Esophagus squamous epithelium (tissue), 5 donors: ENCODE measurements around the gene KIF1C. TPM values are rescaled to one million over a fixed set of nuclear protein-coding genes. Genes with fewer than 3 reads are reported as not detected.
"Not testable (repeated sequence)": the region's sequence is repeated elsewhere in the genome, so short reads cannot be mapped to it uniquely, and the experiment has no call there.

Experiments
- DNase-seq: peaks from one replicate; lab custom pipeline; 2025; lab: John Stamatoyannopoulos, UW
- H3K27ac ChIP-seq, 4 donors: fragments of 200-600 bp; sonication (generic); one replicate each; pipeline ENCODE4 v1.5.1; 2016 to 2019; ENCODE audit warnings: mild to moderate bottlenecking in 1 of 4
- H3K27me3 ChIP-seq, 4 donors: fragments of 200-600 bp; sonication (generic); 1 replicate in 3 of 4; 2 replicates in 1 of 4; pipeline versions ENCODE4 v1.5.1 to v1.6.0; 2017 to 2021; ENCODE audit warnings: antibody characterized with exemption in 1 of 4
- H3K36me3 ChIP-seq, 3 donors: fragments of 200-600 bp; sonication (generic); one replicate each; pipeline ENCODE4 v1.5.1; 2016 to 2019
- H3K4me1 ChIP-seq, 3 donors: fragments of 200-600 bp; sonication (generic); one replicate each; pipeline ENCODE4 v1.5.1; 2017 to 2019
- H3K4me3 ChIP-seq, 4 donors: fragments of 200-600 bp; sonication (generic); 1 replicate in 3 of 4; 2 replicates in 1 of 4; pipeline ENCODE4 v1.5.1; 2016 to 2019; ENCODE audit warnings: mild to moderate bottlenecking in 2 of 4, moderate library complexity in 1 of 4
- H3K9me3 ChIP-seq, 3 donors: fragments of 200-600 bp; sonication (generic); one replicate each; pipeline ENCODE4 v1.5.1; 2016 to 2019
- CTCF ChIP-seq, 6 experiments: fragments of 450-650 bp in 4 of 6; fragments of 200-600 bp in 2 of 6; sonication (generic) in 2 of 6; IDR thresholded peaks; one replicate each; pipeline ENCODE4 v1.5.1; 2016 to 2019; ENCODE audit warnings: antibody characterized with exemption in 6 of 6, mild to moderate bottlenecking in 4 of 6, moderate library complexity in 4 of 6
- POLR2A ChIP-seq, 4 donors: fragments of 450-650 bp; IDR thresholded peaks; one replicate each; pipeline ENCODE4 v1.6.1; 2017; ENCODE audit warnings: antibody characterized with exemption in 4 of 4, mild to moderate bottlenecking in 4 of 4, moderate library complexity in 3 of 4
- WGBS, 2 donors: methylation state at CpG; one replicate each; pipeline ENCODE4 v1.1.5; 2018; 5-methylcytosine and 5-hydroxymethylcytosine counted together
- intact Hi-C: fragments of 100-400 bp; cut with DNase I; formaldehyde crosslinking; loops from one replicate; pipeline ENCODE4 v1.15.0; 2022
- total RNA-seq, 4 donors: library from RNA; depleted of rRNA; stranded (reverse); fragments of >200 nt; gene quantifications; one replicate each; pipeline ENCODE4 v1.1.0, GENCODE V29; 2016
- donor health status: DM: yes; HTN: yes; CAD: no.

The KIF1C gene
- total RNA-seq, 4 donors from 2014 or later = 66.9 to 93.3 (median 81.7) TPM

DNA sequence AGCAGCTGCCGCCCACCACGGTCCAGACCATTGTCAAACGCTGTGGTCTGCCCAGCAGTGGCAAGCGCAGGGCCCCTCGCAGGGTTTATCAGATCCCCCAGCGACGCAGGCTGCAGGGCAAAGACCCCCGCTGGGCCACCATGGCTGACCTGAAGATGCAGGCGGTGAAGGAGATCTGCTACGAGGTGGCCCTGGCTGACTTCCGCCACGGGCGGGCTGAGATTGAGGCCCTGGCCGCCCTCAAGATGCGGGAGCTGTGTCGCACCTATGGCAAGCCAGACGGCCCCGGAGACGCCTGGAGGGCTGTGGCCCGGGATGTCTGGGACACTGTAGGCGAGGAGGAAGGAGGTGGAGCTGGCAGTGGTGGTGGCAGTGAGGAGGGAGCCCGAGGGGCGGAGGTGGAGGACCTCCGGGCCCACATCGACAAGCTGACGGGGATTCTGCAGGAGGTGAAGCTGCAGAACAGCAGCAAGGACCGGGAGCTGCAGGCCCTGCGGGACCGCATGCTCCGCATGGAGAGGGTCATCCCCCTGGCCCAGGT lies 24.5 kb downstream of the KIF1C start:
- DNase-seq = no peak
- TF ChIP-seq CTCF (IDR thresholded peaks at IDR 0.05) = no peak
- no peak for TF ChIP-seq POLR2A (IDR thresholded peaks at IDR 0.05)
- Histone ChIP-seq H3K4me1 (peaks cover 0 to 19% (median 0%) of the 10 kb centered on the region in 3 donors), H3K27ac (no peak overlapping the region), H3K36me3 (peaks cover 22 to 76% (median 33%) of the 10 kb centered on the region in 3 donors), H3K4me3 (no peak overlapping the region), H3K9me3 (no peaks in the 10 kb centered on the region), H3K27me3 (no peaks in the 10 kb centered on the region)
- intact Hi-C loops = no loop called here
- WGBS, 2 donors = 94 to 95% methylated on average over 10 to 11 of the region's 30 CpGs

GRCh38 chr17:5023588-5024147 lies 25.9 kb downstream of the KIF1C start:
- TF ChIP-seq CTCF (IDR thresholded peaks at IDR 0.05) (no peak), POLR2A (IDR thresholded peaks at IDR 0.05) (no peak)
- Histone ChIP-seq H3K27ac (no peak overlapping the region), H3K27me3 (no peaks in the 10 kb centered on the region), H3K36me3 (peaks cover 22 to 62% (median 25%) of the 10 kb centered on the region in 3 donors), H3K9me3 (no peaks in the 10 kb centered on the region), H3K4me1 (peaks cover 0 to 19% (median 0%) of the 10 kb centered on the region in 3 donors), H3K4me3 (no peak overlapping the region)
- no peak for DNase-seq
- no CpG with 5 or more reads among the region's 29 CpGs for WGBS, 2 donors
- intact Hi-C loops = no loop called here

DNA sequence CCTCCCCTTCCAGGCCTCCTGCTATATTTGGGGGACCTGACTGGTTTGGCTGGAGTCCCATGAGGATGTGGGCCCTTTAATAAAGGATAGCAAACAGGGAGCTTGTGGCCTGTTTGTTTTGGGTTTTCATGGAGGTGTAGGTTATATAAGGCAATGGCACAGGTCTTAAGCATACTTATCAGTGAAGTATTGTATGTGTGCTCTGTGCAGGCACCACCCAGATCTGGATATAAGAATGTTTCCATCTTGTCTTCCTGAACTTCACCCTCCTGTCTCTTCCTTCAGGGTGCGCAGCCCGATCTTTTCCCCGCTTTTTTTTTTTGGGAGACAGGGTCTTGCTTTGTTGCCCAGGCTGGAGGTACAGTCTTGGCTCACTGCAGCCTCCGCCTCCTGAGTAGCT lies 26.9 kb downstream of the KIF1C start:
- DNase-seq = no peak
- TF ChIP-seq POLR2A (IDR thresholded peaks at IDR 0.05) (no peak), CTCF (IDR thresholded peaks at IDR 0.05) (no peak)
- WGBS, 2 donors = 95 to 97% methylated on average over 4 of the region's 4 CpGs
- H3K27ac ChIP-seq = no peak overlapping the region
- no peaks in the 10 kb centered on the region for H3K9me3 ChIP-seq
- H3K27me3 ChIP-seq = no peaks in the 10 kb centered on the region
- H3K4me3 ChIP-seq = no peak overlapping the region
- intact Hi-C loops = no loop called here
- H3K4me1 ChIP-seq = peaks cover 0 to 19% (median 0%) of the 10 kb centered on the region in 3 donors
- peaks cover 18 to 53% (median 20%) of the 10 kb centered on the region in 3 donors for H3K36me3 ChIP-seq

GRCh38 chr17:5027299-5027698 lies 29.5 kb downstream of the KIF1C start:
- Histone ChIP-seq H3K9me3 (no peaks in the 10 kb centered on the region), H3K27me3 (no peaks in the 10 kb centered on the region), H3K36me3 (peaks cover 4 to 26% (median 9%) of the 10 kb centered on the region in 3 donors), H3K4me3 (no peak overlapping the region), H3K4me1 (peaks cover 0 to 31% (median 0%) of the 10 kb centered on the region in 3 donors), H3K27ac (no peak overlapping the region)
- DNase-seq = no peak
- 86 to 90% methylated on average over 4 to 5 of the region's 6 CpGs for WGBS, 2 donors
- TF ChIP-seq CTCF (IDR thresholded peaks at IDR 0.05) (no peak), POLR2A (IDR thresholded peaks at IDR 0.05) (no peak)
- intact Hi-C loops = no loop called here

DNA sequence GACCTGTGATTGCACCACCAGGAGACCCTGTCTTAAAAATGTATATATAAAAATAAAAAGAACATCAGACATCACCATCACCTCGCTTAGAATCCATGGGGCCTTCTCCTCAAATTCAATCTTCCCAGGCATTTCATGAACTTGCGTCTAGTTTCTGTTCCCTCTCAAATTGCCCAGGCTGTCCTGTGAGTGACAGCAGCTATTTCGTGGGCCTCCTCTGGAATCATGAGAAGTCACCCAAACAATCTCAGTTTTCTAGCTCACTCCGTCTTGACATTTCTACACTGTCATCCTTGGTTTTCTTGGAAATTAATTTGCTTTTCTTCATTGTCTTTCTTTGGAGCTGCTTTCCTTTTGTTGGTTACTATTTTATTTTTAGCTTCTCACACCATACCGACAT lies 30.2 kb downstream of the KIF1C start:
- H3K27ac ChIP-seq = no peak overlapping the region
- intact Hi-C loops = no loop called here
- H3K4me1 ChIP-seq = peaks cover 0 to 31% (median 0%) of the 10 kb centered on the region in 3 donors
- no peak overlapping the region for H3K4me3 ChIP-seq
- H3K36me3 ChIP-seq = peaks cover 4 to 20% (median 6%) of the 10 kb centered on the region in 3 donors
- TF ChIP-seq POLR2A (IDR thresholded peaks at IDR 0.05) = no peak
- no peak for TF ChIP-seq CTCF (IDR thresholded peaks at IDR 0.05)
- 71 to 85% methylated on average over 5 of the region's 5 CpGs for WGBS, 2 donors
- H3K27me3 ChIP-seq = no peaks in the 10 kb centered on the region
- no peaks in the 10 kb centered on the region for H3K9me3 ChIP-seq
- DNase-seq = no peak

DNA sequence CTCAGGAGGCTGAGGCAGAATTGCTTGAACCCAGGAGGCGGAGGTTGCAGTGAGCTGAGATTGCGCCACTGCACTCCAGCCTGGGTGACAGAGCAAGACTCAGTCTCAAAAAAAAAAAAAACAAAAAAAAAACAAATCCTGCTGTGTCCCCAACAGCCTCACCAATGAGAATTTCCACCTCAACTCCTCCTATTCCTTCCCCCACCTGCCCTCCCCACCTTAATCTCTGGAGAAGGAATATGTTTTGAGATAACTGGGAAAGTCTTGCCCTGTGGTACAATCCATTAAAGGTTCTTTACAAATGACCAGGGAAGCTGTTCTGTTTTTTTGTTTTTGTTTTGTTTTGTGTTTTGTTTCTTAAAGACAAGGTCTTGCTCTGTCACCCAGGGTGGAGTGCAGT lies 32.4 kb downstream of the KIF1C start:
- intact Hi-C loops, H3K27me3 ChIP-seq, H3K9me3 ChIP-seq, H3K36me3 ChIP-seq, DNase-seq, H3K4me3 ChIP-seq, H3K27ac ChIP-seq: not testable (repeated sequence)
- H3K4me1 ChIP-seq = peaks cover 3 to 39% (median 5%) of the 10 kb centered on the region in 3 donors
- 91 to 92% methylated on average over 2 of the region's 2 CpGs for WGBS, 2 donors
